Measurements from ENCODE around the gene TMEM225B.

DNA sequence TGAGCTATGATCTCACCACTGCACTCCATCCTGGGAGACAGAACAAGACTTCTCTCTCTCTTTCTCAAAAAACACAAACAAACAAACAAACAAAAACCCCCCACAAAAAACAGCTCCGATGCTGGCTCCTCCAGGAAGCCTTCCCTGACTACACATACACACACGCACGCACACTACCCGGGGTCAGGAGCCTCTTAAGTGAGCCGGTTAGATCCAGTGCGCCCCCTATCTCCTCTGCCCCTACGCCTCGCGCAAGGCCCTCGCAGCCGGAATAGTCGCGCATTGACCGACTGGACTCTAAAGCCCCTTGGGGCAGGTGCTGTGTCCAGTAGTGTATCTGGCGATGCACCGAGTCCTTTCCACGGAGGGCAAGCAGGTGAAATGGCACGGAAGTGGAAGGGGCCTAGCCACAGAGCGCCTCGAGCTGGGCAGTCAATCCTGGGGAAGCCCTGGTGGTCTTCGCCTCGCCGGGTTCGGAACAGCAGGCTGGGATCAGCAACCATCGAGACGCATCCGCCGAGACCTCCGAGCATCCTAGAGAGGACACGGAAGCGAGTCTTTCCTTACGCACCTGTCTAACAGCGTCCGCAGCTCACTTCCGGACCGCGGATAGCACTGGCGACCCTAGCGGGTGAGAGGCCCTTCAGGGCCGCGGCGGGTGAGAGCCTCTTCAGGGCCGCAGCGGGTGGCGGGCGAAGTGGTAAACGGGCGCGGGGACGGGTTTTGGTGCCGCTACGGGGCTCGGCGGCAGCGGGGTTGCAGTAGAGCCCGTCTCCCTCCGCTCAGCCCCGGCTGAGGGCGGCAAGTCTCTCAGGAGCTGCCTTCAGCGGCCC, 18.5 kb downstream of the TMEM225B start, which contains the start of gene ZSCAN25:
- TF ChIP-seq EZH2phosphoT487 (IDR thresholded peaks at IDR 0.05; ENCODE audit: borderline replicate concordance) (no peak), POLR2A (IDR thresholded peaks at IDR 0.05; ENCODE audit: borderline replicate concordance, extremely low read depth, insufficient read depth, insufficient read length) (peak; percentile 77), SRF (IDR thresholded peaks at IDR 0.05; ENCODE audit: low read depth) (no peak), POLR2AphosphoS5 (IDR thresholded peaks at IDR 0.05; ENCODE audit: low read depth, low read length) (peak; percentile 93)
- TF ChIP-seq, protein P1, sequence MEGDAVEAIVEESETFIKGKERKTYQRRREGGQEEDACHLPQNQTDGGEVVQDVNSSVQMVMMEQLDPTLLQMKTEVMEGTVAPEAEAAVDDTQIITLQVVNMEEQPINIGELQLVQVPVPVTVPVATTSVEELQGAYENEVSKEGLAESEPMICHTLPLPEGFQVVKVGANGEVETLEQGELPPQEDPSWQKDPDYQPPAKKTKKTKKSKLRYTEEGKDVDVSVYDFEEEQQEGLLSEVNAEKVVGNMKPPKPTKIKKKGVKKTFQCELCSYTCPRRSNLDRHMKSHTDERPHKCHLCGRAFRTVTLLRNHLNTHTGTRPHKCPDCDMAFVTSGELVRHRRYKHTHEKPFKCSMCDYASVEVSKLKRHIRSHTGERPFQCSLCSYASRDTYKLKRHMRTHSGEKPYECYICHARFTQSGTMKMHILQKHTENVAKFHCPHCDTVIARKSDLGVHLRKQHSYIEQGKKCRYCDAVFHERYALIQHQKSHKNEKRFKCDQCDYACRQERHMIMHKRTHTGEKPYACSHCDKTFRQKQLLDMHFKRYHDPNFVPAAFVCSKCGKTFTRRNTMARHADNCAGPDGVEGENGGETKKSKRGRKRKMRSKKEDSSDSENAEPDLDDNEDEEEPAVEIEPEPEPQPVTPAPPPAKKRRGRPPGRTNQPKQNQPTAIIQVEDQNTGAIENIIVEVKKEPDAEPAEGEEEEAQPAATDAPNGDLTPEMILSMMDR (IDR thresholded peaks at IDR 0.05 in 2 of 3, conservative IDR thresholded peaks at IDR 0.05 in 1 of 3; ENCODE audit: borderline replicate concordance in 1 of 3, insufficient read depth in 1 of 3, low read depth in 2 of 3, low read length in 2 of 3): peak; percentile 43 to 53 (median 51)
- TF ChIP-seq, protein P2, sequence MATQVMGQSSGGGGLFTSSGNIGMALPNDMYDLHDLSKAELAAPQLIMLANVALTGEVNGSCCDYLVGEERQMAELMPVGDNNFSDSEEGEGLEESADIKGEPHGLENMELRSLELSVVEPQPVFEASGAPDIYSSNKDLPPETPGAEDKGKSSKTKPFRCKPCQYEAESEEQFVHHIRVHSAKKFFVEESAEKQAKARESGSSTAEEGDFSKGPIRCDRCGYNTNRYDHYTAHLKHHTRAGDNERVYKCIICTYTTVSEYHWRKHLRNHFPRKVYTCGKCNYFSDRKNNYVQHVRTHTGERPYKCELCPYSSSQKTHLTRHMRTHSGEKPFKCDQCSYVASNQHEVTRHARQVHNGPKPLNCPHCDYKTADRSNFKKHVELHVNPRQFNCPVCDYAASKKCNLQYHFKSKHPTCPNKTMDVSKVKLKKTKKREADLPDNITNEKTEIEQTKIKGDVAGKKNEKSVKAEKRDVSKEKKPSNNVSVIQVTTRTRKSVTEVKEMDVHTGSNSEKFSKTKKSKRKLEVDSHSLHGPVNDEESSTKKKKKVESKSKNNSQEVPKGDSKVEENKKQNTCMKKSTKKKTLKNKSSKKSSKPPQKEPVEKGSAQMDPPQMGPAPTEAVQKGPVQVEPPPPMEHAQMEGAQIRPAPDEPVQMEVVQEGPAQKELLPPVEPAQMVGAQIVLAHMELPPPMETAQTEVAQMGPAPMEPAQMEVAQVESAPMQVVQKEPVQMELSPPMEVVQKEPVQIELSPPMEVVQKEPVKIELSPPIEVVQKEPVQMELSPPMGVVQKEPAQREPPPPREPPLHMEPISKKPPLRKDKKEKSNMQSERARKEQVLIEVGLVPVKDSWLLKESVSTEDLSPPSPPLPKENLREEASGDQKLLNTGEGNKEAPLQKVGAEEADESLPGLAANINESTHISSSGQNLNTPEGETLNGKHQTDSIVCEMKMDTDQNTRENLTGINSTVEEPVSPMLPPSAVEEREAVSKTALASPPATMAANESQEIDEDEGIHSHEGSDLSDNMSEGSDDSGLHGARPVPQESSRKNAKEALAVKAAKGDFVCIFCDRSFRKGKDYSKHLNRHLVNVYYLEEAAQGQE (IDR thresholded peaks at IDR 0.05; ENCODE audit: low read depth): no peak
- TF ChIP-seq, protein P3, sequence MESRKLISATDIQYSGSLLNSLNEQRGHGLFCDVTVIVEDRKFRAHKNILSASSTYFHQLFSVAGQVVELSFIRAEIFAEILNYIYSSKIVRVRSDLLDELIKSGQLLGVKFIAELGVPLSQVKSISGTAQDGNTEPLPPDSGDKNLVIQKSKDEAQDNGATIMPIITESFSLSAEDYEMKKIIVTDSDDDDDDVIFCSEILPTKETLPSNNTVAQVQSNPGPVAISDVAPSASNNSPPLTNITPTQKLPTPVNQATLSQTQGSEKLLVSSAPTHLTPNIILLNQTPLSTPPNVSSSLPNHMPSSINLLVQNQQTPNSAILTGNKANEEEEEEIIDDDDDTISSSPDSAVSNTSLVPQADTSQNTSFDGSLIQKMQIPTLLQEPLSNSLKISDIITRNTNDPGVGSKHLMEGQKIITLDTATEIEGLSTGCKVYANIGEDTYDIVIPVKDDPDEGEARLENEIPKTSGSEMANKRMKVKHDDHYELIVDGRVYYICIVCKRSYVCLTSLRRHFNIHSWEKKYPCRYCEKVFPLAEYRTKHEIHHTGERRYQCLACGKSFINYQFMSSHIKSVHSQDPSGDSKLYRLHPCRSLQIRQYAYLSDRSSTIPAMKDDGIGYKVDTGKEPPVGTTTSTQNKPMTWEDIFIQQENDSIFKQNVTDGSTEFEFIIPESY (IDR thresholded peaks at IDR 0.05; ENCODE audit: extremely low read depth, insufficient replicate concordance, low read length): peak; percentile 14
